HEK293 (cell line): Measurements from ENCODE around the gene PKM.

Experiments used
- CTCF ChIA-PET: fragments of 350-600 bp; formaldehyde crosslinking; extraction: SDS; loops from one replicate; lab custom pipeline; 2021; ENCODE audit warnings: antibody characterized with exemption; lab: Yijun Ruan, JAX
- POLR2A ChIA-PET: fragments of 300-600 bp; formaldehyde crosslinking; extraction: SDS; loops from one replicate; lab custom pipeline; 2020; ENCODE audit warnings: antibody characterized with exemption, inconsistent platforms; lab: Yijun Ruan, JAX
- H3K27ac ChIP-seq: fragments of 200-500 bp; sonication (Bioruptor generic); 2 replicates; pipeline ENCODE4 v1.5.1; 2014; ENCODE audit warnings: low read depth, low read length, control low read depth, inconsistent platforms; ENCODE audit errors: extremely low read depth
- H3K36me3 ChIP-seq, 2 experiments: fragments of 200-500 bp in 1 of 2; sonication (Bioruptor generic) in 1 of 2; 1 replicate in 1 of 2; 2 replicates in 1 of 2; pipeline ENCODE4 v1.5.1; 2014 to 2017; ENCODE audit warnings: inconsistent platforms in 2 of 2, low read length in 2 of 2; ENCODE audit not compliant: control insufficient read depth in 2 of 2, insufficient read depth in 1 of 2
- H3K4me1 ChIP-seq: fragments of 200-500 bp; sonication (Bioruptor generic); 2 replicates; pipeline ENCODE4 v1.5.1; 2014; ENCODE audit warnings: mild to moderate bottlenecking, low read length, inconsistent platforms; ENCODE audit not compliant: control insufficient read depth, insufficient read depth
- H3K4me3 ChIP-seq: 2 replicates; pipeline ENCODE4 v1.5.1; 2011; ENCODE audit warnings: low read depth, mild to moderate bottlenecking, control low read depth, low read length, moderate library complexity
- H3K9me3 ChIP-seq: fragments of 200-500 bp; sonication (Bioruptor generic); 2 replicates; pipeline ENCODE4 v1.5.1; 2014; ENCODE audit warnings: low read depth, low read length, inconsistent platforms; ENCODE audit not compliant: control insufficient read depth, insufficient read depth
- CTCF ChIP-seq: fragments of 450-650 bp; formaldehyde crosslinking; IDR thresholded peaks from 2 replicates; pipeline ENCODE4 v1.5.1; 2016; ENCODE audit warnings: missing biosample characterization, missing genetic modification characterization
- GLIS1 ChIP-seq: fragments of 450-650 bp; formaldehyde crosslinking; IDR thresholded peaks from 2 replicates; pipeline ENCODE4 v1.5.1; 2016; ENCODE audit warnings: missing biosample characterization, missing genetic modification characterization
- HOXC10 ChIP-seq: sonication (generic); formaldehyde crosslinking; IDR thresholded peaks from 2 replicates; pipeline ENCODE4 v1.8.1; 2023; ENCODE audit warnings: mild to moderate bottlenecking, missing genetic modification reagents
- SETDB1 ChIP-seq: IDR thresholded peaks from one replicate; pipeline ENCODE4 v1.6.1; 2017; ENCODE audit warnings: mild to moderate bottlenecking, low read length, moderate library complexity, mixed read lengths; ENCODE audit not compliant: insufficient read length
- YY1 ChIP-seq: fragments of 450-650 bp; formaldehyde crosslinking; IDR thresholded peaks from 2 replicates; pipeline ENCODE4 v1.5.1; 2018; ENCODE audit warnings: missing biosample characterization, missing genetic modification characterization
- ZFHX2 ChIP-seq: fragments of 450-650 bp; formaldehyde crosslinking; conservative IDR thresholded peaks from 2 replicates; pipeline ENCODE4 v1.5.1; 2016; ENCODE audit warnings: missing biosample characterization, missing genetic modification characterization
- ZFP41 ChIP-seq: fragments of 450-650 bp; formaldehyde crosslinking; IDR thresholded peaks from 2 replicates; pipeline ENCODE4 v1.5.1; 2016; ENCODE audit warnings: missing biosample characterization, missing genetic modification characterization, borderline replicate concordance
- ZNF140 ChIP-seq: fragments of 450-650 bp; formaldehyde crosslinking; IDR thresholded peaks from 2 replicates; pipeline ENCODE4 v1.5.1; 2016; ENCODE audit warnings: missing biosample characterization, missing genetic modification characterization
- ZNF248 ChIP-seq: fragments of 450-650 bp; formaldehyde crosslinking; IDR thresholded peaks from 2 replicates; pipeline ENCODE4 v1.5.1; 2017; ENCODE audit warnings: missing biosample characterization, missing genetic modification characterization
- ZNF335 ChIP-seq: fragments of 450-650 bp; formaldehyde crosslinking; conservative IDR thresholded peaks from 2 replicates; pipeline ENCODE4 v1.5.1; 2016; ENCODE audit warnings: missing biosample characterization, missing genetic modification characterization
- ZNF341 ChIP-seq: fragments of 450-650 bp; formaldehyde crosslinking; IDR thresholded peaks from 2 replicates; pipeline ENCODE4; 2016; ENCODE audit warnings: low read depth, missing biosample characterization, missing genetic modification characterization
- ZNF391 ChIP-seq: fragments of 450-650 bp; formaldehyde crosslinking; IDR thresholded peaks from 2 replicates; pipeline ENCODE4 v1.5.1; 2016; ENCODE audit warnings: low read depth, missing biosample characterization, missing genetic modification characterization, borderline replicate concordance
- ZNF623 ChIP-seq: fragments of 450-650 bp; formaldehyde crosslinking; IDR thresholded peaks from 2 replicates; pipeline ENCODE4 v1.5.1; 2016; ENCODE audit warnings: missing biosample characterization, missing genetic modification characterization
- ZNF626 ChIP-seq: fragments of 450-650 bp; sonication (Bioruptor Pico); formaldehyde crosslinking; IDR thresholded peaks from 2 replicates; pipeline ENCODE4 v1.5.1; 2018; ENCODE audit warnings: missing biosample characterization, missing genetic modification characterization, inconsistent platforms
- ZNF664 ChIP-seq: fragments of 450-650 bp; formaldehyde crosslinking; IDR thresholded peaks from 2 replicates; pipeline ENCODE4 v1.5.1; 2016; ENCODE audit warnings: missing biosample characterization, missing genetic modification characterization
- ZNF704 ChIP-seq: fragments of 450-650 bp; formaldehyde crosslinking; IDR thresholded peaks from 2 replicates; pipeline ENCODE4 v1.5.1; 2016; ENCODE audit warnings: missing biosample characterization, missing genetic modification characterization
- ZNF776 ChIP-seq: fragments of 450-650 bp; formaldehyde crosslinking; IDR thresholded peaks from 2 replicates; pipeline ENCODE4 v1.5.0; 2017; ENCODE audit warnings: missing biosample characterization, missing genetic modification characterization, borderline replicate concordance
- ZNF791 ChIP-seq: fragments of 450-650 bp; formaldehyde crosslinking; IDR thresholded peaks from 2 replicates; pipeline ENCODE4 v1.5.1; 2016; ENCODE audit warnings: missing biosample characterization, missing genetic modification characterization
- ZNF837 ChIP-seq: fragments of 450-650 bp; formaldehyde crosslinking; IDR thresholded peaks from 2 replicates; pipeline ENCODE4 v1.5.1; 2016; ENCODE audit warnings: missing biosample characterization, missing genetic modification characterization
- ZSCAN16 ChIP-seq: fragments of 450-650 bp; formaldehyde crosslinking; IDR thresholded peaks from 2 replicates; pipeline ENCODE4 v1.5.1; 2016; ENCODE audit warnings: missing biosample characterization, missing genetic modification characterization
- ZSCAN30 ChIP-seq: fragments of 450-650 bp; IDR thresholded peaks from 2 replicates; pipeline ENCODE4 v1.5.1; 2018; ENCODE audit warnings: missing biosample characterization, mild to moderate bottlenecking, missing genetic modification characterization, moderate library complexity
- TF ChIP-seq, protein P1 (sequence below): fragments of 450-650 bp; formaldehyde crosslinking; IDR thresholded peaks from 2 replicates; pipeline ENCODE4 v1.5.1; 2017; ENCODE audit warnings: missing biosample characterization, missing genetic modification characterization
- TF ChIP-seq, protein P2 (sequence below): fragments of 450-650 bp; formaldehyde crosslinking; IDR thresholded peaks from 2 replicates; pipeline ENCODE4 v1.5.1; 2016; ENCODE audit warnings: missing biosample characterization, missing genetic modification characterization

PKM gene

GRCh38 chr15:72227192-72227586, 3.8 kb downstream of the PKM start (continued):
- no peak for TF ChIP-seq ZNF776 (tag by site-specific recombination)
- no peak for TF ChIP-seq ZNF391
- no peak for TF ChIP-seq ZNF248 (tag by site-specific recombination)
- TF ChIP-seq, protein P1, sequence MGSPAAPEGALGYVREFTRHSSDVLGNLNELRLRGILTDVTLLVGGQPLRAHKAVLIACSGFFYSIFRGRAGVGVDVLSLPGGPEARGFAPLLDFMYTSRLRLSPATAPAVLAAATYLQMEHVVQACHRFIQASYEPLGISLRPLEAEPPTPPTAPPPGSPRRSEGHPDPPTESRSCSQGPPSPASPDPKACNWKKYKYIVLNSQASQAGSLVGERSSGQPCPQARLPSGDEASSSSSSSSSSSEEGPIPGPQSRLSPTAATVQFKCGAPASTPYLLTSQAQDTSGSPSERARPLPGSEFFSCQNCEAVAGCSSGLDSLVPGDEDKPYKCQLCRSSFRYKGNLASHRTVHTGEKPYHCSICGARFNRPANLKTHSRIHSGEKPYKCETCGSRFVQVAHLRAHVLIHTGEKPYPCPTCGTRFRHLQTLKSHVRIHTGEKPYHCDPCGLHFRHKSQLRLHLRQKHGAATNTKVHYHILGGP (tag by site-specific recombination): no peak
- TF ChIP-seq ZNF704 (tag by site-specific recombination): no peak
- no peak for TF ChIP-seq ZSCAN30 (tag by site-specific recombination)
- TF ChIP-seq ZNF623 (tag by site-specific recombination): no peak
- TF ChIP-seq ZSCAN16 (tag by site-specific recombination): no peak
- no peak for TF ChIP-seq CTCF (tag by site-specific recombination)
- TF ChIP-seq HOXC10 (CRISPR knock-in tag): no peak
- no peak for TF ChIP-seq ZNF140 (tag by site-specific recombination)
- no peak for TF ChIP-seq YY1
- TF ChIP-seq ZNF335 (tag by site-specific recombination): no peak
- no peak for TF ChIP-seq ZFP41
- TF ChIP-seq ZNF626 (tag by site-specific recombination): no peak
- TF ChIP-seq ZNF837 (tag by site-specific recombination): no peak
- TF ChIP-seq ZNF664 (tag by site-specific recombination): peak; percentile 35; the same call in 1 of the 2 replicates
- TF ChIP-seq ZNF341 (tag by site-specific recombination): no peak
- no peak for TF ChIP-seq SETDB1
- no peak for TF ChIP-seq ZNF791
- TF ChIP-seq, protein P2, sequence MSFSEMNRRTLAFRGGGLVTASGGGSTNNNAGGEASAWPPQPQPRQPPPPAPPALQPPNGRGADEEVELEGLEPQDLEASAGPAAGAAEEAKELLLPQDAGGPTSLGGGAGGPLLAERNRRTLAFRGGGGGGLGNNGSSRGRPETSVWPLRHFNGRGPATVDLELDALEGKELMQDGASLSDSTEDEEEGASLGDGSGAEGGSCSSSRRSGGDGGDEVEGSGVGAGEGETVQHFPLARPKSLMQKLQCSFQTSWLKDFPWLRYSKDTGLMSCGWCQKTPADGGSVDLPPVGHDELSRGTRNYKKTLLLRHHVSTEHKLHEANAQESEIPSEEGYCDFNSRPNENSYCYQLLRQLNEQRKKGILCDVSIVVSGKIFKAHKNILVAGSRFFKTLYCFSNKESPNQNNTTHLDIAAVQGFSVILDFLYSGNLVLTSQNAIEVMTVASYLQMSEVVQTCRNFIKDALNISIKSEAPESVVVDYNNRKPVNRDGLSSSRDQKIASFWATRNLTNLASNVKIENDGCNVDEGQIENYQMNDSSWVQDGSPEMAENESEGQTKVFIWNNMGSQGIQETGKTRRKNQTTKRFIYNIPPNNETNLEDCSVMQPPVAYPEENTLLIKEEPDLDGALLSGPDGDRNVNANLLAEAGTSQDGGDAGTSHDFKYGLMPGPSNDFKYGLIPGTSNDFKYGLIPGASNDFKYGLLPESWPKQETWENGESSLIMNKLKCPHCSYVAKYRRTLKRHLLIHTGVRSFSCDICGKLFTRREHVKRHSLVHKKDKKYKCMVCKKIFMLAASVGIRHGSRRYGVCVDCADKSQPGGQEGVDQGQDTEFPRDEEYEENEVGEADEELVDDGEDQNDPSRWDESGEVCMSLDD: no peak
- peak; percentile 47; the same call in 1 of the 2 replicates for TF ChIP-seq GLIS1 (tag by site-specific recombination)

DNA sequence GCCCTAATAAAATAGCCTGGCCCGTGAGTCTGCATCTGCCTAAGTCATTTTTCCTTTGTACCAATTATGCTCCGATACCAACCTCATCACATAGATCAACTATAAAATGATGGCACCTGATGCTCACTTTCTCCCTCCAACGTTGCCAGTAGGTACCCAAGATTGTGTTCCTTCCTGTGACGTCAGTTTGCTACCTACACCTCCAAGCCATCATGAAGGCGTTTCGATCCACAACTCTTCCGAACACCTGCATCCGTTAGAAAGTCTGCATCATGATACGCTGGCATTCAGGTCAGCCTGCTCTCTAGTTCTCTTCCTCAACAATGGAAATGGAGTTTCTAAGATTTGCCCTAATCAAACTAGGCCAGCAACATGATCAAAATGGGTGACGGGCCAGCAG, 7.7 kb downstream of the PKM start:
- no peak for TF ChIP-seq ZFHX2 (tag by site-specific recombination)
- H3K36me3 ChIP-seq: peaks cover 60 to 71% of the 10 kb centered on the region in 2 experiments
- ChIA-PET POLR2A (interaction anchor here (4.4 kb wide), 1 partner anchor 7 kb away, joined by 34 read pairs; the partner anchor contains the start of gene PKM), CTCF (interaction anchor here (0.5 to 0.9 kb wide), 2 partner anchors 12 to 51 kb away, joined by 3 to 6 read pairs; no protein-coding TSS in a partner anchor)
- H3K4me1 ChIP-seq: peaks cover 29% of the 10 kb centered on the region; the same call in 1 of the 2 replicates
- peak overlapping the region; percentile 3; the same call in 1 of the 2 replicates for H3K27ac ChIP-seq
- H3K4me3 ChIP-seq: no peak overlapping the region
- H3K9me3 ChIP-seq: no peaks in the 10 kb centered on the region
